WERI-Rb-1 (cell line): Measurements from ENCODE around the gene OR51Q1.
A peak's percentile ranks its signal among the peaks of the same experiment; 100 is the strongest.

Source experiments
- DNase-seq: peaks from one replicate; pipeline ENCODE4 v3.0.0-alpha.2; 2020
- H3K27ac ChIP-seq: fragments of 250-450 bp; sonication (Bioruptor Pico); 2 replicates; pipeline ENCODE4 v1.5.1; 2020; ENCODE audit warnings: mild to moderate bottlenecking, moderate library complexity
- H3K27me3 ChIP-seq: fragments of 250-450 bp; sonication (Bioruptor Pico); 2 replicates; pipeline ENCODE4 v1.5.1; 2021; ENCODE audit warnings: mild to moderate bottlenecking, low read depth, moderate library complexity; ENCODE audit not compliant: insufficient read depth, severe bottlenecking
- H3K36me3 ChIP-seq: fragments of 250-450 bp; sonication (Bioruptor Pico); 2 replicates; pipeline ENCODE4 v1.5.1; 2020; ENCODE audit warnings: mild to moderate bottlenecking, moderate library complexity
- H3K4me3 ChIP-seq: 2 replicates; pipeline ENCODE4 v1.5.1; 2011; ENCODE audit warnings: low read depth, mild to moderate bottlenecking, control low read depth, low read length
- H3K9me3 ChIP-seq: fragments of 250-450 bp; sonication (Bioruptor Pico); 2 replicates; pipeline ENCODE4 v1.5.1; 2021; ENCODE audit warnings: mild to moderate bottlenecking, moderate library complexity; ENCODE audit not compliant: severe bottlenecking
- TF ChIP-seq, protein P1 (sequence below): IDR thresholded peaks from 2 replicates; pipeline ENCODE4 v1.5.1; 2011; ENCODE audit warnings: low read depth, mild to moderate bottlenecking, control low read depth, inconsistent platforms, low read length

Gene OR51Q1

DNA sequence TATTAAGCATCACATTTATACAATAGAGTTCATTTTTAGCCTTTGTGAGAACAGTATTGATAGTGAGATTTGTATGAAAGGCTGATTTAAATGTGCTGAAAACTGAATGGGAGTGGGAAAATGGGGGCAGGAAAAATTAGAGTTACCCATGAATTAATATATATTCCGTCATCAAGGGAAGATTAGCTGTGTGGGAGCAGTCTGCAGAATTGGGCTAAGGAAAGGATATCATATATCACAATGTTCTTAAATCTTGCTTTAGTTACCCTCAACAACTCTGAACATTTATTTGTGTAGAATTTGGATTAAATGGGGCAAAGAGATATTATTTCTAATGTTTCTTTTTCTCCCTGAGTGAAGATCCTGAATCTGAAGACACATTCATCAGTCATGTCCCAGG lies at the start of gene OR51Q1:
OR51Q1 (plus strand) TSS at position 301 of the 400 bp plus-strand sequence; CDS start at position 391, 90 bp downstream.
- no peaks in the 10 kb centered on the region for H3K9me3 ChIP-seq
- no peak within 1 kb of the TSS for H3K27ac ChIP-seq
- H3K36me3 ChIP-seq = no peaks in the 10 kb centered on the region
- TF ChIP-seq, protein P1, sequence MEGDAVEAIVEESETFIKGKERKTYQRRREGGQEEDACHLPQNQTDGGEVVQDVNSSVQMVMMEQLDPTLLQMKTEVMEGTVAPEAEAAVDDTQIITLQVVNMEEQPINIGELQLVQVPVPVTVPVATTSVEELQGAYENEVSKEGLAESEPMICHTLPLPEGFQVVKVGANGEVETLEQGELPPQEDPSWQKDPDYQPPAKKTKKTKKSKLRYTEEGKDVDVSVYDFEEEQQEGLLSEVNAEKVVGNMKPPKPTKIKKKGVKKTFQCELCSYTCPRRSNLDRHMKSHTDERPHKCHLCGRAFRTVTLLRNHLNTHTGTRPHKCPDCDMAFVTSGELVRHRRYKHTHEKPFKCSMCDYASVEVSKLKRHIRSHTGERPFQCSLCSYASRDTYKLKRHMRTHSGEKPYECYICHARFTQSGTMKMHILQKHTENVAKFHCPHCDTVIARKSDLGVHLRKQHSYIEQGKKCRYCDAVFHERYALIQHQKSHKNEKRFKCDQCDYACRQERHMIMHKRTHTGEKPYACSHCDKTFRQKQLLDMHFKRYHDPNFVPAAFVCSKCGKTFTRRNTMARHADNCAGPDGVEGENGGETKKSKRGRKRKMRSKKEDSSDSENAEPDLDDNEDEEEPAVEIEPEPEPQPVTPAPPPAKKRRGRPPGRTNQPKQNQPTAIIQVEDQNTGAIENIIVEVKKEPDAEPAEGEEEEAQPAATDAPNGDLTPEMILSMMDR = no peak
- H3K4me3 ChIP-seq = no peak within 1 kb of the TSS
- peaks cover 45% of the 10 kb centered on the region for H3K27me3 ChIP-seq
- no peak for DNase-seq

GRCh38 chr11:5380740-5381342 lies 41.1 kb upstream of the OR51Q1 start:
- Histone ChIP-seq H3K9me3 (no peaks in the 10 kb centered on the region), H3K27me3 (peaks cover 44% of the 10 kb centered on the region), H3K36me3 (no peaks in the 10 kb centered on the region), H3K4me3 (no peak overlapping the region), H3K27ac (no peak overlapping the region)
- TF ChIP-seq, protein P1 = peak; percentile 82
- peak; percentile 56 for DNase-seq

GRCh38 chr11:5383576-5383975 lies 38.3 kb upstream of the OR51Q1 start, which contains the start of gene OR51M1:
TSS of gene OR51M1 (plus strand) at chr11:5383812. CDS start at chr11:5389399, 5,587 bp downstream.
- H3K4me3 ChIP-seq = no peak within 1 kb of the TSS
- H3K36me3 ChIP-seq = no peaks in the 10 kb centered on the region
- H3K27me3 ChIP-seq = peaks cover 57% of the 10 kb centered on the region
- TF ChIP-seq, protein P1 = no peak
- no peaks in the 10 kb centered on the region for H3K9me3 ChIP-seq
- no peak for DNase-seq
- no peak within 1 kb of the TSS for H3K27ac ChIP-seq

DNA sequence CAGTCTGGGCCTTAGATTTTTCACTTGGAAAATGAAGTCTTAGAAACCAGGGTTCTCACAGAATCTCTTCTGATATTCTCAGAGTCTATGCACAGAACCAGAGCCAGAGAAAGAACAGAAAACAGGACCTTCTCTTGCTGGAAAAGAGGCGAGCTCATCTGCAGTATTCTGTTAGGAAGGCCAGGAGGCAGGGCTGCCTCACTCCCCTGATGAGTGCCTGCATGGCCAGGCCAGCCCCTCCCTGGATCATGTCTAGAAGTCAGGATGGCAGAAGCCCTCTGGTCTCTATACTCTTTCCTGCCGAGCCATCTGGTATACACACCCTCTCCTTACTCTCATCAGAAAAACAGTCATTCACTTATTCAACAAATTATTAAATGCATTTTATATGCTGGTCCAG lies 37.6 kb upstream of the OR51Q1 start:
- H3K9me3 ChIP-seq = no peaks in the 10 kb centered on the region
- DNase-seq = no peak
- TF ChIP-seq, protein P1 = no peak

DNA sequence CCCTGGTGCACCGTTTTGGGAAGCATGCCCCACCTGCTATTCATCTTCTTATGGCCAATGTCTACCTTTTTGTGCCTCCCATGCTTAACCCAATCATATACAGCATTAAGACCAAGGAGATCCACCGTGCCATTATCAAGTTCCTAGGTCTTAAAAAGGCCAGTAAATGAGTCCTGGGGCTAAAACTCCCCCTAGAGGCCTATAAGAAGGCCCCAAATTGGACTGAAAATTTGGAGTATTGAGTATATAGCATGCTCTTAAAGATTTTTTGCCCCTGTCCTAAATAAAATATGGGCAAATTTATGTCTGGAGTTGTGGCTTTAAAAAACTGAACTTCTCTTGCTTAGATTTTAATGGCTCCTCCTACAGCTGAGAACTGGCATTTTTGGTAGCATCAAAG lies 31.7 kb upstream of the OR51Q1 start:
- DNase-seq = no peak
- Histone ChIP-seq H3K36me3 (no peaks in the 10 kb centered on the region), H3K27me3 (peaks cover 54% of the 10 kb centered on the region), H3K4me3 (no peak overlapping the region), H3K9me3 (no peaks in the 10 kb centered on the region), H3K27ac (no peak overlapping the region)
- TF ChIP-seq, protein P1 = no peak

More for the DNA sequence above, 37.6 kb upstream of the OR51Q1 start:
- Histone ChIP-seq H3K27ac (no peak overlapping the region), H3K4me3 (no peak overlapping the region), H3K36me3 (no peaks in the 10 kb centered on the region), H3K27me3 (peaks cover 57% of the 10 kb centered on the region)

GRCh38 chr11:5394091-5394490 lies 27.8 kb upstream of the OR51Q1 start:
- TF ChIP-seq, protein P1 = no peak

More at GRCh38 chr11:5394091-5394490, 27.8 kb upstream of the OR51Q1 start:
- Histone ChIP-seq H3K4me3 (no peak overlapping the region), H3K9me3 (no peaks in the 10 kb centered on the region), H3K27me3 (peaks cover 41% of the 10 kb centered on the region), H3K36me3 (no peaks in the 10 kb centered on the region), H3K27ac (no peak overlapping the region)
- DNase-seq = no peak
